Measurements from ENCODE around the gene PTGER3.
"Not testable (repeated sequence)": the region's sequence is repeated elsewhere in the genome, so short reads cannot be mapped to it uniquely, and the experiment has no call there.

Gene PTGER3

GRCh38 chr1:71014178-71014579, 33.4 kb downstream of the PTGER3 start:
- DNase-seq (ENCODE audit: low read depth in 1 of 2, low spot score in 1 of 2), result no peak

DNA sequence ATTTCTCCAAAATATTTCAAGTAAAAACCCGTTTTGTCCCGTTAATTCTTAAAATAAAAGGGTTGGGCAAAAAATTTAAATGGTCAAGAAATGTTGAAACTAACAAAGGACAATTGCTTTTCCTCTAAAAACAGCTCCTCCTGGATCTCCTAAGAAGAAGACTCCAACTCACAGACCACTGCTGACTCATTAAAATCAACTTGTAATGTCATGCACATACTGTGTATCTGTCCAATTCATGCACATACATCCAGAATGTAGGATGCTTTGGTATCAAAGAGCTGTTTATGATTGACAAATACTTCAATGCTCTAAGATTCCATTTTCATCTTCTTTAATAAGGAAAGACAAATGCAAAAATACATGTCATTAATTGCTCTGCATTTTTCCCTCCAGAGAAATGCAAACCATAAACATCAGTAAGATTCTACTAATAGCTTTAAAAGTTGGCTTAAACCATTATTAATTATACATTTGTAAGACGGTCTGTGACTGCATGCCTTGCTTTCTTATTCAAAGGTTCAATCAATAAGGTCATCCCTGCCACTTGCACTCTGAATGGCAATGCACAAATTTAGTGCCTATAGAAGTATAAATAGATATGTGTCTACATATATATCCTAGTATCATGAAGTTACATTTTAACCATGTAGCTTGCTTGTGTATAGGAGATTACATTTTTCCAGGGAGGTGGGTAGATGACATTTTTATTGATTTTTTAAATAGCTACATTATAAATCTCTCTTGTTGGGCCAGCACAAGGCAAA, 44.7 kb downstream of the PTGER3 start:
- no peak for DNase-seq (ENCODE audit: low read depth in 1 of 2, low spot score in 1 of 2)

- no peak for DNase-seq (ENCODE audit: low read depth in 1 of 2, low spot score in 1 of 2)
These were observed 46.0 kb downstream of the PTGER3 start for GRCh38 chr1:71001624-71002023.

GRCh38 chr1:70997793-70998192, 49.8 kb downstream of the PTGER3 start:
- DNase-seq (ENCODE audit: low read depth in 1 of 2, low spot score in 1 of 2), result no peak

DNA sequence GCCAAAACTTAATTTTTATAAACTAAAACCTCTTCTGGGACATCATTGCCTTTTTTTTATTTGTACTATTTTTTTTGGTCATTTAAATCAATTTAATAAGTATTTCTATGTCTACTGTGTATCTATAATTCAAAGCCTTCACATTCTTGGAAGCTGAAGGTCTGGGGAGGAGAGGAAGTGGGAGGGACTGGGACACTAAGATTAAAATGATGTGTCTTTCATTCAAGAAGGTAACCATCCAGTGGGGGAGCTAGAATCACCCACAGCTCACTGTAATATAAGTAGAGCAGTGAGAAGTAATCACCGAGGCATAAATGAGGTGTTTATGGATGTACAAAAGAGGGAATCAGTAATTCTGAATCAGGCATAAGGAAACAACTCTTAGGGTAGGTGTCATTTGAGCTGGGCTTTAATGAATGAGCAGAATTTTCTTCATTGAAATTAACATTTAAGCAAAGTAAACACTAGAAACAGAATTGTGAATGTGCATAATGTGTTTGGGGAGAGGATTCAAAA, 52.8 kb downstream of the PTGER3 start:
- DNase-seq (ENCODE audit: low read depth in 1 of 2, low spot score in 1 of 2), result no peak

DNA sequence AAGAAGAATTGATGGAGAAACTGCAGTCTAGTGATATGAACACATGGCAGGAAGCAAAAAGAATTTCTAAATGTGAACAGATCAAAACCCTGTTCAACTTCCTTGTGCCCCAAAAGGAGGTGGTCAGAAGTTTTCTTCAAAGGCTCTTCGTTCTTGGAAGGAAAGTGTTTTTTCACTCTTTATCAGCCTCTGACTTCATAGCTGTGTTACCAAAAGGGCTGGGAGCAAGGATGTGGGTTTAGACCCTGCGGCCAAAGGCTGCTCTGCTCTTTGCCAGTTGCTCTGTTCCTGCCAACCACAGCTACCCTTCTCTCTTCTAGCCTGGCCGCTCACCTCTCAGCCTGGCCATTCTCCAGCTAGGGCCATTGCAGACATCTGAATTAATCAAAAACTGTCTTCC, 53.8 kb downstream of the PTGER3 start:
- no peak for DNase-seq (ENCODE audit: low read depth in 1 of 2, low spot score in 1 of 2)

- no peak for DNase-seq (ENCODE audit: low read depth in 1 of 2, low spot score in 1 of 2)
These were observed 55.1 kb downstream of the PTGER3 start for GRCh38 chr1:70992521-70992920.

DNA sequence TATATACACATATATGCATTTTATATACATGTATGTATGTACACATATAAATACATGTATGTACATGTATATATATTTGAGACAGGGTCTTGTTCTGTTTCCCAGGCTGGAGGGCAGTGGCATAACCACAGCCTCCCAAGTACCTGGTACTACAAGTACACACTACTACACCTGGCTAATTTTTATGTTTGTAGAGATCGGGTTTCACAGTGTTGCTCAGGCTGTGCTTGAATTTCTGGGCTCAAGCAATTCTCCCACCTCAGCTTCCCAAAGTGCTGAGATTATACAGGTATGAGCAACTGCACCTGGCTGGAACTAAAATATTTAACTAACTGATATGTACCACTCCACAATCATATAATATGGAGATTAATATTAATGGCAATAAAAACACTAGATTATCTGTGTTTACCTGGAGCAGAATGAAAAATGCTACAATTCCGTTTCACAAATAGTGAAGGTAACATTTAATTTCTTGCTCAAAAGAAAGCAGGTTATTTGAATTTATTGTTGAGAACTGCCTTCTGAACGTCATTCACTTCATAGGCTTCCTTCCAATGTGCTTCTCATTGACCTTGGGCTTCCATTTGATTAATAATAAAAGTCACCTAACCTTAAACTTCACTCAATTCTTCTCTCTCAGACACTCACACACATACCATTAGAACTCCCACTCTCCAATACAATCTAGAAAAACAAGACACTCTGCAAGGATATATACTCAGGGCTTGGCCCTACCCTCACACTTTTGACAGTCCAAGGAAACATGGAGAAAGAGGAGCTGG, 57.0 kb downstream of the PTGER3 start:
- DNase-seq (ENCODE audit: low read depth in 1 of 2, low spot score in 1 of 2), result no peak

DNA sequence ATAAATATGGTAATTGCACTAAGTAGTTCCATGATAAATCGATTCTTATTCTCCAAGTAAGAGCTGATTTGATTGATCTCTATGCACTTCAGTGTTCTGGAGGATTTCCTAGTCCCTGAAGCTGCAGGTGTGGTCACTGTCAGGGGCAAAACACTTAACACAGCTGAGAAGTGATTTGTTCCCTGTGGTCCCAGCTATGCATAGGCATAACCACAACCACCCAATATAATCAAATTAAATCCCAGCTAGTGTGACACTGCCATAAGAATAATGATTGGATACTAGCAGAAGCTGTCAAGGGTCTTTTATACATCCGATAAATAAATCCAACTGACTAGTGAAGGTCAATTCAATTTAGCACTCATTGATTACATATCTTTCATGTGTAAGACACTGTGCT, 60.1 kb downstream of the PTGER3 start:
- DNase-seq (ENCODE audit: low read depth in 1 of 2, low spot score in 1 of 2), result no peak

- DNase-seq (ENCODE audit: low read depth in 1 of 2, low spot score in 1 of 2), result not testable (repeated sequence)
These were observed 61.8 kb downstream of the PTGER3 start for GRCh38 chr1:70985776-70986225.

- DNase-seq (ENCODE audit: low read depth in 1 of 2, low spot score in 1 of 2), result not testable (repeated sequence)
These were observed 62.3 kb downstream of the PTGER3 start for GRCh38 chr1:70985278-70985677.

- no peak for DNase-seq (ENCODE audit: low read depth in 1 of 2, low spot score in 1 of 2)
These were observed 67.3 kb downstream of the PTGER3 start for GRCh38 chr1:70980361-70980760.

- DNase-seq (ENCODE audit: low read depth in 1 of 2, low spot score in 1 of 2), result no peak
These were observed 67.7 kb downstream of the PTGER3 start for GRCh38 chr1:70979881-70980280.

DNA sequence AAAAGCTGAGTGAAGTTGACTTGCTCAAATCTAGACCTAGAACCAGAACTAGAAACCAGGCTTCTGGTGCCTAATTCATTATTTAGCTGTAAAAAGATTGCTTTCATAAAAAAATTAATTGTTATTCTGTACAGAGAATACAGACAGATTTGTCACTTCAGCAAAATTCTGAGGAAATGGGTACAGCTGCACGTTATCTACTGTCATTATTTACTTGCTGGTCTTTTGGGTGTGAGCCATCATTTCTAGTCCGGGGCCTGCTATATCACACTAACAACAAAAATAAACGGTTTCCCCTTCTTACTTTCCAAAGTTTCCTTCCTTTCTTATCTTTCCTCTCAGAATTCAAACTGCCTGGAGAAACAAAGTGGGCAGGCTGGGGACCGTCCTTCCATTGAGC, 68.3 kb downstream of the PTGER3 start:
- no peak for DNase-seq (ENCODE audit: low read depth in 1 of 2, low spot score in 1 of 2)

GRCh38 chr1:70978623-70979022, 69.0 kb downstream of the PTGER3 start:
- no peak for DNase-seq (ENCODE audit: low read depth in 1 of 2, low spot score in 1 of 2)

- DNase-seq (ENCODE audit: low read depth in 1 of 2, low spot score in 1 of 2), result no peak
These were observed 70.0 kb downstream of the PTGER3 start for GRCh38 chr1:70977575-70977974.

GRCh38 chr1:70977041-70977440, 70.6 kb downstream of the PTGER3 start:
- no peak for DNase-seq (ENCODE audit: low read depth in 1 of 2, low spot score in 1 of 2)

- no peak for DNase-seq (ENCODE audit: low read depth in 1 of 2, low spot score in 1 of 2)
These were observed 73.9 kb downstream of the PTGER3 start for GRCh38 chr1:70973754-70974153.

DNA sequence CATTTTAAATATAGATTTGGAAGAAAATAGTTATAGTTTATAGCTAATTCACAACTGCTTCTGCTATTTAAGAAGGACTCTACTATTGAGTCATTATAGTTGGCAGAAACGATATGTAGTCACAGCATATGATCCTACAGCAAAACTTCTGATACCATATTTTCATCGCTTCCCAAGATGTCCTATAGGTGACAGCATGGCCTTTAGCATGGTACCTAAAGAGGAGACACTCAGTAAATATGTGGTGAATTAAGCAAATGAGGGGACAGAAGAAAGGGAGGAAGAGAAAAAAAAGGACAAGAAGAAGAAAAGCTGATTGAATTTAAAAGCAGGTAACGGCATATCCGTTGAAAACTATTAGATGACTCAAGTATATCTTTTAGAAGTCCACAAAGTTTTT, 77.2 kb downstream of the PTGER3 start:
- no peak for DNase-seq (ENCODE audit: low read depth in 1 of 2, low spot score in 1 of 2)

- no peak for DNase-seq (ENCODE audit: low read depth in 1 of 2, low spot score in 1 of 2)
These were observed 81.5 kb downstream of the PTGER3 start for GRCh38 chr1:70966018-70966638.

DNA sequence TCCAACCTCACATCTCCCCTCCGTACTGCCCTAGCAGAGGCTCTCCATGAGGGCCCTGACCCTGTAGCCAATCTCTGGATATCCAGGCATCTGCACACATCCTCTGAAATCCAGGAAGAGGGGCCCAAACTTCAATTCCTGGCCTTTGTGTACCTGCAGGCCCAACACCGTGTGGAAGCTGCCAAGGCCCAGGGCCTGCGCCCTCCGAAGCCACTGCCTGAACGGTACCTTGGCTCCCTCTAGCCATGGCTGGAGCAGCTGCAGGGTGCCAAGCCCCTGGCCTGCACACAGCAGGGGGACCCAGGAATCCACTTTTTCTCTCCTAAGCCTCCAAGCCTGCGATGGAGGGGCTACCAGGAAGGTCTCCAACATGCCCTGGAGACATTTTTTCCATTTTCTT, 84.2 kb downstream of the PTGER3 start:
- DNase-seq (ENCODE audit: low read depth in 1 of 2, low spot score in 1 of 2), result no peak
